ENCODE results near the gene SHISA8. TPM values are rescaled to one million over a fixed set of nuclear protein-coding genes. Genes with fewer than 3 reads are reported as not detected.

SHISA8 gene
- total RNA-seq, 2 experiments from 2014 or later: 0.56 to 0.60 TPM

DNA sequence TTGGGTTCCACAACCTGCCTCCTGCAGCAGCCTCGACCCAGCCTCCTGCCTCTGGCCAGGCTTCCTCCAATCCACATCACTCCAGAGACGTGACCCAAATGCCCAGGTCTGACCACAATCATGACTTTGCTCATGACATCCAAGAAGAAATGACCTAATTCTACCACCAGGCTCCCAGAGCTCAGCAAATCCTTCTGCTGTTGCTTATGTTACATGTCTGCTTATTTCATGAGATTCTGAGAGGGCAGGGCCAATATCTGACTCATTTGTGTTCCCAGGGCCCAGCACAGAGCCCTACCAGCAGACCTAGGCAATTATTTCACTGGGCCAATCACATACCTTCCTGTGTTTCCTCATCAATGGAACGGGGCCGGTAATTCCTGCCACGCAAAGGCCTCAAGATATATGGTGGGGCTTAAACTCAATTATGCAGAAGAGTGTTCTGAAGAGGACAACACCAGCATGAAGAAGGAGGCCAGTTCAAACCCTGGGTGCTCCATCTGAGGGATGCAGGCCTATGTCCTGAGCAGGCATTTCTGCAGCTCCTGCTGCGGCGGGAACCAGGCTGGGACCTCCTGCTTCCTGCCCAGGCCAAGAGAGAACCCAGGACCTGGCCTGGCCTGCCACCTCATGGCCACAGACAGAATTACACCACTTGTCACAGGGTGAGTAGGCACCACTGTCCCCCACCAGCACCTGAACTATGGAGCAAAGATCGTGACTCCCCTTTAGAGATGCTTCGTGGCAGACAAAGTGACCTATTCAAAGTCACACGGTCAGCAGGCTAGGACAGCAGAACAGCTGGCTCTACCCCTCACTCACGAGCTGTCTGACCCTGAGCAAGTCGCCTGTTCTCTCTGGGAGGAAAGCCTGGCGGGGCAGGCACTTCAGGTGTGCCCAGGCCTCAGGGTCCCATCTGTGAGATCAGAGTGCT, 26.2 kb upstream of the SHISA8 start:
- Mint-ChIP-seq H3K4me1 (ENCODE audit: low read depth) (peaks cover 39% of the 10 kb centered on the region), H3K4me3 (peak overlapping the region; percentile 78), H3K27ac (peak overlapping the region; percentile 97), H3K9me3 (no peaks in the 10 kb centered on the region), H3K36me3 (ENCODE audit: low read depth) (peaks cover 4% of the 10 kb centered on the region), H3K27me3 (no peaks in the 10 kb centered on the region)
- DNase-seq (peak; percentile 80 to 92 (median 86)), ATAC-seq (ENCODE audit: poor library complexity) (peak; percentile 61)
- H3K4me1 ChIP-seq (ENCODE audit: insufficient read depth, low read length): peaks cover 43% of the 10 kb centered on the region
- H3K4me3 ChIP-seq (ENCODE audit: low read length): peak overlapping the region; percentile 18
- ChIA-PET CTCF (interaction anchor here (0.5 to 6.7 kb wide), 24 partner anchors 12 to 351 kb away, joined by 3 to 63 read pairs (median 4); partner anchors contain the start of genes PMM1, SREBF2 and TNFRSF13C), POLR2A (interaction anchor here (0.5 to 3.4 kb wide), 33 partner anchors 14 to 1084 kb away, joined by 3 to 107 read pairs (median 7); partner anchors contain the start of genes CCDC134, MEI1, PMM1 and SHISA8)
- no peaks in the 10 kb centered on the region for H3K36me3 ChIP-seq (ENCODE audit: insufficient read depth, low read length)
- TF ChIP-seq, protein P1, sequence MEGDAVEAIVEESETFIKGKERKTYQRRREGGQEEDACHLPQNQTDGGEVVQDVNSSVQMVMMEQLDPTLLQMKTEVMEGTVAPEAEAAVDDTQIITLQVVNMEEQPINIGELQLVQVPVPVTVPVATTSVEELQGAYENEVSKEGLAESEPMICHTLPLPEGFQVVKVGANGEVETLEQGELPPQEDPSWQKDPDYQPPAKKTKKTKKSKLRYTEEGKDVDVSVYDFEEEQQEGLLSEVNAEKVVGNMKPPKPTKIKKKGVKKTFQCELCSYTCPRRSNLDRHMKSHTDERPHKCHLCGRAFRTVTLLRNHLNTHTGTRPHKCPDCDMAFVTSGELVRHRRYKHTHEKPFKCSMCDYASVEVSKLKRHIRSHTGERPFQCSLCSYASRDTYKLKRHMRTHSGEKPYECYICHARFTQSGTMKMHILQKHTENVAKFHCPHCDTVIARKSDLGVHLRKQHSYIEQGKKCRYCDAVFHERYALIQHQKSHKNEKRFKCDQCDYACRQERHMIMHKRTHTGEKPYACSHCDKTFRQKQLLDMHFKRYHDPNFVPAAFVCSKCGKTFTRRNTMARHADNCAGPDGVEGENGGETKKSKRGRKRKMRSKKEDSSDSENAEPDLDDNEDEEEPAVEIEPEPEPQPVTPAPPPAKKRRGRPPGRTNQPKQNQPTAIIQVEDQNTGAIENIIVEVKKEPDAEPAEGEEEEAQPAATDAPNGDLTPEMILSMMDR (IDR thresholded peaks at IDR 0.05): peak; percentile 98
- H3K9me3 ChIP-seq (ENCODE audit: control insufficient read depth in 1 of 2, insufficient read depth in 1 of 2, low read length in 2 of 2): no peaks in the 10 kb centered on the region
- intact Hi-C loops (cut with DNase I, micrococcal nuclease): loop anchor here (1.0 to 2.0 kb wide), 8 partner anchors 14 to 275 kb away; partner anchors contain the start of gene TNFRSF13C (in 1 of the 2)
- H3K27ac ChIP-seq (ENCODE audit: low read depth in 1 of 2, low read length in 2 of 2): peak overlapping the region; percentile 96 to 99
- no peaks in the 10 kb centered on the region for H3K27me3 ChIP-seq (ENCODE audit: control insufficient read depth in 1 of 2, insufficient read depth in 2 of 2, low read length in 2 of 2)

DNA sequence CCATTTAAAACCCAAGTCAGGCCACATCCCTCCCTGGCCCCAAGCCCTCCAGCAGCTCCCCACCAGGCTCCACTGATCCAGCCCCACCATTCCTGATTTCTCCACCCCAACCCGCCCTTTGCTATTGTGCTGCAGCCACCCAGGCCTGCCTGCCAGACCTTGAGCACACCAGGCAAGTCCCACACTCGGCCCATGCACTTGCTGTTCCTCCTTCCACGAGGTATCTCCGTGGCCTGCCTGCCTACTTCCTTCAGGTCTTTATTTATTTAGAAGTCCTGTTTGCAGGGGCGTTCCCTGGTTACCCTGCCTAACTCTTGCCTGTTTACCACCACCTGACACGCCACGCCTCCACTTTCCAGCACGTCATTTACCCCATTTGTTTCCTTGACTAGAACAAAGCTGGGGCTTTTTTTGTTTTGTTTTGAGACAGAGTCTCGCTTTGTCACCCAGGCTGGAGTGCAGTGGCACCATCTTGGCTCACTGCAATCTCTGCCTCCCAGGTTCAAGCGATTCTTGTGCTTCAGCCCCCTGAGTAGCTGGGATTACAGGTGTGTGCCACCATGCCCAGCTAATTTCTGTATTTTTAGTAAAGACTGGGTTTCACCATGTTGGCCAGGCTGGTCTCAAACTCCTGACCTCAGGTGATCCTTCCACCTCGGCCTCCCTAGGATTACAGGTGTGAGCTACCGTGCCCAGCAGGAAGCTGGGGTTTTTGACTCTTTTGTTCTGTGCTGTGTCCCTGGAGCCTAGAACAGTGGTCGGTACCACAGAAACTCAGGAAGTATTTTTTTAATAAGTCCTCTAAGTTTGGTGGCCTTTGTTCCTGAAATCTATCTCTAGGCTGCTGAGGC, 25.3 kb upstream of the SHISA8 start:
- H3K9me3 ChIP-seq (ENCODE audit: control insufficient read depth in 1 of 2, insufficient read depth in 1 of 2, low read length in 2 of 2): no peaks in the 10 kb centered on the region
- ATAC-seq (ENCODE audit: poor library complexity) (peak; percentile 76), DNase-seq (peak; percentile 85 to 99 (median 90))
- peaks cover 34% of the 10 kb centered on the region for H3K4me1 Mint-ChIP-seq (ENCODE audit: low read depth)
- peaks cover 4% of the 10 kb centered on the region for H3K36me3 Mint-ChIP-seq (ENCODE audit: low read depth)
- peak overlapping the region; percentile 96 to 99 for H3K27ac ChIP-seq (ENCODE audit: low read depth in 1 of 2, low read length in 2 of 2)
- peaks cover 36% of the 10 kb centered on the region for H3K4me1 ChIP-seq (ENCODE audit: insufficient read depth, low read length)
- peak overlapping the region; percentile 97 for H3K27ac Mint-ChIP-seq
- ChIA-PET CTCF (interaction anchor here (0.5 to 6.7 kb wide), 20 partner anchors 13 to 350 kb away, joined by 3 to 63 read pairs (median 5); partner anchors contain the start of genes PMM1, SREBF2 and TNFRSF13C), POLR2A (interaction anchor here (0.7 to 3.4 kb wide), 32 partner anchors 13 to 1083 kb away, joined by 3 to 107 read pairs (median 8); partner anchors contain the start of genes CCDC134, MEI1, PMM1 and SHISA8)
- no peaks in the 10 kb centered on the region for H3K27me3 Mint-ChIP-seq
- H3K36me3 ChIP-seq (ENCODE audit: insufficient read depth, low read length): no peaks in the 10 kb centered on the region
- H3K4me3 ChIP-seq (ENCODE audit: low read length): peak overlapping the region; percentile 45
- H3K4me3 Mint-ChIP-seq: peak overlapping the region; percentile 79
- TF ChIP-seq, protein P1 (IDR thresholded peaks at IDR 0.05): no peak
- intact Hi-C loops (cut with DNase I, micrococcal nuclease): loop anchor here in 1 of 2 experiments (2.0 kb wide), 2 partner anchors 13 to 193 kb away; partner anchors contain the start of gene TNFRSF13C
- H3K9me3 Mint-ChIP-seq: no peaks in the 10 kb centered on the region
- H3K27me3 ChIP-seq (ENCODE audit: control insufficient read depth in 1 of 2, insufficient read depth in 2 of 2, low read length in 2 of 2): no peaks in the 10 kb centered on the region

DNA sequence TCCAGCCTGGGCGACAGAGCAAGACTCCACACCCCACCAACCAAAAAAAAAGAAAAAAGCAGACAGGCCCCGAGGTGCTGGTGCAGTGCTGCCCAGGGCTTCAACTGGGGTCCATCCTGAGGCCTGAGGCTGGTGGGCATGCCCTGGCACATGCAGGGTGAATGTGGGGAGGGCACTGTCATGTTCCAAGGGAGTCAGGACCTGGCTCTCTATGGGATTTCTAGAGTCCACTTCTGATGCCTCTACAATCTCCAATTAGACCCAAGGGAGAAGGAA, 22.0 kb upstream of the SHISA8 start:
- Mint-ChIP-seq H3K4me1 (ENCODE audit: low read depth) (peaks cover 33% of the 10 kb centered on the region), H3K9me3 (no peaks in the 10 kb centered on the region), H3K27me3 (no peaks in the 10 kb centered on the region), H3K4me3 (no peak overlapping the region), H3K36me3 (ENCODE audit: low read depth) (peaks cover 4% of the 10 kb centered on the region), H3K27ac (peak overlapping the region; percentile 69)
- H3K27ac ChIP-seq (ENCODE audit: low read depth in 1 of 2, low read length in 2 of 2): no peak overlapping the region
- DNase-seq (no peak), ATAC-seq (ENCODE audit: poor library complexity) (no peak)
- intact Hi-C loops (cut with DNase I, micrococcal nuclease): no loop called here
- no peaks in the 10 kb centered on the region for H3K27me3 ChIP-seq (ENCODE audit: control insufficient read depth in 1 of 2, insufficient read depth in 2 of 2, low read length in 2 of 2)
- no peaks in the 10 kb centered on the region for H3K36me3 ChIP-seq (ENCODE audit: insufficient read depth, low read length)
- POLR2A ChIA-PET: interaction anchor here (2.3 kb wide), 1 partner anchor 11 kb away, joined by 7 read pairs; the partner anchor contains the start of gene TNFRSF13C
- TF ChIP-seq, protein P1 (IDR thresholded peaks at IDR 0.05): no peak
- CTCF ChIA-PET: interaction anchor here (6.7 kb wide), 1 partner anchor 11 kb away, joined by 63 read pairs; the partner anchor contains the start of gene TNFRSF13C
- no peaks in the 10 kb centered on the region for H3K9me3 ChIP-seq (ENCODE audit: control insufficient read depth in 1 of 2, insufficient read depth in 1 of 2, low read length in 2 of 2)
- peaks cover 35% of the 10 kb centered on the region for H3K4me1 ChIP-seq (ENCODE audit: insufficient read depth, low read length)
- H3K4me3 ChIP-seq (ENCODE audit: low read length): no peak overlapping the region
